A549 (cell line): ENCODE data around the gene CMTM7.

Experiments used
- CTCF ChIP-seq: fragments of >200 bp; sonication (Bioruptor Twin); formaldehyde crosslinking; IDR thresholded peaks from 3 replicates; pipeline ENCODE4 v1.5.1; 2016
- E2F6 ChIP-seq: IDR thresholded peaks from 2 replicates; pipeline ENCODE4 v1.6.1; 2012; ENCODE audit warnings: low read depth, borderline replicate concordance
- EP300 ChIP-seq, 2 experiments: fragments of >200 bp; sonication (Bioruptor Twin); formaldehyde crosslinking; IDR thresholded peaks; 2 replicates in 1 of 2; 3 replicates in 1 of 2; pipeline ENCODE4 v1.6.1; 2016 to 2017
- MAX ChIP-seq: IDR thresholded peaks from 2 replicates; pipeline ENCODE4 v1.6.1; 2012
- POLR2A ChIP-seq: IDR thresholded peaks from 2 replicates; pipeline ENCODE4 v1.6.1; 2012; ENCODE audit warnings: mild to moderate bottlenecking, low read length
- ZSCAN20 ChIP-seq: fragments of 250-450 bp; sonication (Bioruptor Pico); IDR thresholded peaks from 2 replicates; pipeline ENCODE4 v1.8.0; 2022; ENCODE audit warnings: mild to moderate bottlenecking, moderate library complexity

- TF ChIP-seq MAX (no peak), E2F6 (no peak), CTCF (no peak), ZSCAN20 (CRISPR knock-in tag) (no peak), EP300 (IDR thresholded peaks at IDR 0.05) (no peak), POLR2A (no peak)
Measured at GRCh38 chr3:32405711-32406323, 14.2 kb downstream of the CMTM7 start.
